PC-3 (cell line): Measurements from ENCODE around the gene HARS1. TPM values are rescaled to one million over a fixed set of nuclear protein-coding genes. Genes with fewer than 3 reads are reported as not detected.

ENCODE experiments used
- ATAC-seq: fragments of 200-7000 bp; cut with Tn5 transposase; 2 replicates; pipeline ENCODE4 v1.9.1; 2020; ENCODE audit warnings: mild to moderate bottlenecking, moderate library complexity
- BruUV-seq: library from RNA; stranded (reverse); fragments of 400-500 nt; replicated peaks from 2 replicates; lab custom pipeline; 2021; lab: Mats Ljungman, UMichigan
- CTCF ChIA-PET: fragments of 300-600 bp; sonication (Branson Sonifier 250); formaldehyde crosslinking; loops from one replicate; lab custom pipeline; 2022; ENCODE audit warnings: antibody characterized with exemption; lab: Charles Lee
- POLR2A ChIA-PET: fragments of 300-600 bp; sonication (Branson Sonifier 250); formaldehyde crosslinking; loops from one replicate; lab custom pipeline; 2022; ENCODE audit warnings: antibody characterized with exemption; ENCODE audit not compliant: unreplicated experiment; lab: Charles Lee
- DNase-seq: peaks from one replicate; pipeline ENCODE4 v3.0.0-alpha.2; 2015
- H2AFZ ChIP-seq: fragments of 300-600 bp; sonication (generic); 2 replicates; pipeline ENCODE4 v1.6.0; 2016; ENCODE audit warnings: antibody characterized with exemption, low read length
- H3F3A ChIP-seq: fragments of 300-600 bp; sonication (generic); one replicate; pipeline ENCODE4 v1.6.0; 2017; ENCODE audit warnings: antibody characterized with exemption, low read length, control low read depth, mild to moderate bottlenecking; ENCODE audit not compliant: unreplicated experiment
- H3K27ac ChIP-seq: fragments of 300-600 bp; sonication (generic); 2 replicates; pipeline ENCODE4 v1.5.1; 2016; ENCODE audit warnings: mild to moderate bottlenecking, low read length
- H3K27me3 ChIP-seq: fragments of 300-600 bp; sonication (generic); 2 replicates; pipeline ENCODE4 v1.6.1; 2016; ENCODE audit warnings: low read length, mixed read lengths
- H3K36me3 ChIP-seq: fragments of 300-600 bp; sonication (generic); 2 replicates; pipeline ENCODE4 v1.6.1; 2016; ENCODE audit warnings: low read depth, mixed run types, low read length, mixed read lengths
- H3K4me1 ChIP-seq: fragments of 300-600 bp; sonication (generic); 2 replicates; pipeline ENCODE4 v1.5.1; 2016; ENCODE audit warnings: low read length; ENCODE audit not compliant: insufficient read depth
- H3K4me2 ChIP-seq: fragments of 300-600 bp; sonication (generic); 2 replicates; pipeline ENCODE4 v1.6.0; 2016; ENCODE audit warnings: low read length
- H3K4me3 ChIP-seq: fragments of 300-600 bp; sonication (generic); 2 replicates; pipeline ENCODE4 v1.5.1; 2016; ENCODE audit warnings: mild to moderate bottlenecking, low read length, mixed read lengths
- H3K79me2 ChIP-seq: fragments of 300-600 bp; sonication (generic); 2 replicates; pipeline ENCODE4 v1.6.1; 2017; ENCODE audit warnings: low read length, mixed read lengths
- H3K9ac ChIP-seq: fragments of 300-600 bp; sonication (generic); 2 replicates; pipeline ENCODE4 v1.6.0; 2016; ENCODE audit warnings: mild to moderate bottlenecking, low read length
- H3K9me2 ChIP-seq: fragments of 300-600 bp; sonication (generic); replicated peaks from 2 replicates; pipeline ENCODE4 v1.6.1; 2016; ENCODE audit warnings: mixed run types, low read length, mixed read lengths
- H3K9me3 ChIP-seq: fragments of 300-600 bp; sonication (generic); 2 replicates; pipeline ENCODE4 v1.6.1; 2016; ENCODE audit warnings: low read length, mixed read lengths
- H4K20me1 ChIP-seq: fragments of 300-600 bp; sonication (generic); 2 replicates; pipeline ENCODE4 v1.6.1; 2016; ENCODE audit warnings: low read length, mixed read lengths
- EZH2 ChIP-seq: fragments of 300-600 bp; sonication (generic); IDR thresholded peaks from one replicate; pipeline ENCODE4 v1.6.1; 2017; ENCODE audit warnings: antibody characterized with exemption, mild to moderate bottlenecking, low read length; ENCODE audit not compliant: unreplicated experiment
- EZH2phosphoT487 ChIP-seq: fragments of 300-600 bp; sonication (generic); IDR thresholded peaks from 2 replicates; pipeline ENCODE4 v1.6.1; 2018; ENCODE audit warnings: mild to moderate bottlenecking, antibody characterized with exemption, low read length, borderline replicate concordance
- intact Hi-C: fragments of 100-400 bp; cut with micrococcal nuclease; formaldehyde crosslinking; loops from 2 replicates; pipeline ENCODE4 v1.9.0; 2023
- total RNA-seq: library from RNA; depleted of rRNA; stranded (reverse); fragments of >200 nt; gene quantifications from 2 replicates; pipeline ENCODE4 v1.2.3, GENCODE V29; 2014
- TF ChIP-seq, protein P1 (sequence below): fragments of 300-600 bp; sonication (generic); conservative IDR thresholded peaks from 2 replicates; pipeline ENCODE4 v1.5.1; 2017; ENCODE audit warnings: antibody characterized with exemption, low read depth, mild to moderate bottlenecking, low read length

HARS1 gene
- total RNA-seq, 1 experiment from 2014 or later, result 87.1 TPM

GRCh38 chr5:140637371-140638100 lies 53.6 kb downstream of the HARS1 start:
- DNase-seq, result no peak
- Histone ChIP-seq H3K9me2 (no peaks in the 10 kb centered on the region), H3K4me2 (no peak overlapping the region), H3K4me3 (no peak overlapping the region), H3K9me3 (no peaks in the 10 kb centered on the region), H3K79me2 (peaks cover 19% of the 10 kb centered on the region), H3K36me3 (no peaks in the 10 kb centered on the region; the same call in 1 of the 2 replicates), H3K27ac (no peak overlapping the region), H4K20me1 (no peaks in the 10 kb centered on the region), H3K4me1 (peaks cover 9% of the 10 kb centered on the region; the same call in 1 of the 2 replicates), H3F3A (no peaks in the 10 kb centered on the region), H3K27me3 (no peaks in the 10 kb centered on the region), H2AFZ (no peak overlapping the region), H3K9ac (no peak overlapping the region)
- intact Hi-C loops, result loop anchor here (2.0 kb wide), 1 partner anchor 73 kb away; the partner anchor contains the start of genes APBB3 and SLC35A4
- no TSS peak for BruUV-seq
- ATAC-seq, result no peak
- CTCF ChIA-PET, result no interaction called here
- TF ChIP-seq, protein P1, sequence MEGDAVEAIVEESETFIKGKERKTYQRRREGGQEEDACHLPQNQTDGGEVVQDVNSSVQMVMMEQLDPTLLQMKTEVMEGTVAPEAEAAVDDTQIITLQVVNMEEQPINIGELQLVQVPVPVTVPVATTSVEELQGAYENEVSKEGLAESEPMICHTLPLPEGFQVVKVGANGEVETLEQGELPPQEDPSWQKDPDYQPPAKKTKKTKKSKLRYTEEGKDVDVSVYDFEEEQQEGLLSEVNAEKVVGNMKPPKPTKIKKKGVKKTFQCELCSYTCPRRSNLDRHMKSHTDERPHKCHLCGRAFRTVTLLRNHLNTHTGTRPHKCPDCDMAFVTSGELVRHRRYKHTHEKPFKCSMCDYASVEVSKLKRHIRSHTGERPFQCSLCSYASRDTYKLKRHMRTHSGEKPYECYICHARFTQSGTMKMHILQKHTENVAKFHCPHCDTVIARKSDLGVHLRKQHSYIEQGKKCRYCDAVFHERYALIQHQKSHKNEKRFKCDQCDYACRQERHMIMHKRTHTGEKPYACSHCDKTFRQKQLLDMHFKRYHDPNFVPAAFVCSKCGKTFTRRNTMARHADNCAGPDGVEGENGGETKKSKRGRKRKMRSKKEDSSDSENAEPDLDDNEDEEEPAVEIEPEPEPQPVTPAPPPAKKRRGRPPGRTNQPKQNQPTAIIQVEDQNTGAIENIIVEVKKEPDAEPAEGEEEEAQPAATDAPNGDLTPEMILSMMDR, result no peak
- no peak for TF ChIP-seq EZH2phosphoT487
- no peak for TF ChIP-seq EZH2
- POLR2A ChIA-PET, result no interaction called here

- Histone ChIP-seq H3K36me3 (no peaks in the 10 kb centered on the region), H3K9ac (no peak overlapping the region), H3K27me3 (no peaks in the 10 kb centered on the region), H3K9me3 (no peaks in the 10 kb centered on the region), H2AFZ (no peak overlapping the region), H3K4me2 (no peak overlapping the region), H3K4me1 (peaks cover 9% of the 10 kb centered on the region; the same call in 1 of the 2 replicates), H3F3A (no peaks in the 10 kb centered on the region), H3K9me2 (no peaks in the 10 kb centered on the region), H3K4me3 (no peak overlapping the region), H4K20me1 (no peaks in the 10 kb centered on the region), H3K79me2 (peaks cover 13% of the 10 kb centered on the region), H3K27ac (no peak overlapping the region)
- CTCF ChIA-PET, result interaction anchor here (0.6 kb wide), 1 partner anchor 106 kb away, joined by 3 read pairs; no protein-coding TSS in a partner anchor
- TF ChIP-seq, protein P1, result no peak
- TF ChIP-seq EZH2phosphoT487 (no peak), EZH2 (no peak)
- ATAC-seq (no peak), DNase-seq (no peak)
- intact Hi-C loops, result no loop called here
- no TSS peak for BruUV-seq
- POLR2A ChIA-PET, result interaction anchor here (0.6 kb wide), 2 partner anchors 138 to 448 kb away, joined by 5 to 17 read pairs; no protein-coding TSS in a partner anchor
These were observed 55.6 kb downstream of the HARS1 start for GRCh38 chr5:140635291-140636257.
